K562 (cell line): ENCODE results near the gene LACTBL1. TPM values are rescaled to one million over a fixed set of nuclear protein-coding genes. Genes with fewer than 3 reads are reported as not detected.

ENCODE experiments used
- ATAC-seq: fragments of 200-7000 bp; cut with Tn5 transposase; 3 replicates; pipeline ENCODE4 v1.9.1; 2020; ENCODE audit warnings: moderate library complexity
- Bru-seq: library from RNA; stranded (reverse); fragments of 400-500 nt; gene quantifications from one replicate; lab custom pipeline; 2021; lab: Mats Ljungman, UMichigan
- BruChase-seq, 2 experiments: library from RNA; stranded (reverse); fragments of 400-500 nt; gene quantifications; one replicate each; lab custom pipeline; 2021; lab: Mats Ljungman, UMichigan
- BruUV-seq: library from RNA; stranded (reverse); fragments of 400-500 nt; replicated peaks from 2 replicates; lab custom pipeline; 2021; lab: Mats Ljungman, UMichigan
- CTCF ChIA-PET: fragments of 300-600 bp; formaldehyde crosslinking; extraction: SDS; loops from one replicate; lab custom pipeline; 2021; ENCODE audit warnings: low intra/inter-chr PET ratio; lab: Yijun Ruan, JAX
- POLR2A ChIA-PET: fragments of 300-600, 350-650 bp; sonication (Branson Sonifier 250); formaldehyde crosslinking; extraction: SDS; loops from one replicate; lab custom pipeline; 2021; ENCODE audit warnings: antibody characterized with exemption, inconsistent platforms; lab: Yijun Ruan, JAX
- DNase-seq, 4 experiments: peaks; one replicate each; pipeline versions ENCODE4 v3.0.0 to v3.0.0-alpha.2; 2011 to 2018; ENCODE audit warnings: low spot score in 3 of 4, mixed read lengths in 3 of 4; ENCODE audit errors: extremely low read depth in 1 of 4
- FAIRE-seq: peaks from 2 replicates; lab custom pipeline; 2011; peaks lifted over from hg19 to GRCh38; lab: Jason Lieb, UNC
- H2AFZ ChIP-seq: 2 replicates; pipeline ENCODE4 v1.6.0; 2011; ENCODE audit warnings: low read depth, low read length, control low read depth, inconsistent platforms
- H3K27ac ChIP-seq: fragments of 200-600 bp; 3 replicates; pipeline ENCODE4 v1.8.0; 2011; ENCODE audit warnings: low read depth, mild to moderate bottlenecking, control low read depth, inconsistent platforms, low read length, moderate library complexity, mixed read lengths; ENCODE audit errors: extremely low read depth
- H3K27me3 ChIP-seq, 2 experiments: fragments of 300-600 bp in 1 of 2; 2 replicates in 1 of 2; 3 replicates in 1 of 2; pipeline versions ENCODE4 v1.6.0 to v1.8.0; 2011; ENCODE audit warnings: inconsistent platforms in 2 of 2, low read length in 2 of 2, mild to moderate bottlenecking in 1 of 2, mixed read lengths in 1 of 2, moderate library complexity in 1 of 2; ENCODE audit not compliant: control insufficient read depth in 2 of 2, insufficient read depth in 2 of 2
- H3K36me3 ChIP-seq: fragments of 300-600 bp; 3 replicates; pipeline ENCODE4 v1.8.0; 2011; ENCODE audit warnings: mild to moderate bottlenecking, low read length, inconsistent platforms; ENCODE audit not compliant: control insufficient read depth, insufficient read depth
- H3K4me1 ChIP-seq, 2 experiments: fragments of 200-600 bp in 1 of 2; replicated peaks in 1 of 2; 2 replicates in 1 of 2; 3 replicates in 1 of 2; pipeline versions ENCODE4 v1.5.1 to v1.8.0; 2011; ENCODE audit warnings: inconsistent platforms in 2 of 2, low read length in 2 of 2, mild to moderate bottlenecking in 1 of 2, mixed read lengths in 1 of 2, moderate library complexity in 1 of 2; ENCODE audit not compliant: control insufficient read depth in 2 of 2, insufficient read depth in 2 of 2
- H3K4me2 ChIP-seq: 2 replicates; pipeline ENCODE4 v1.6.1; 2011; ENCODE audit warnings: low read length, control low read depth, inconsistent platforms, mixed read lengths; ENCODE audit not compliant: insufficient read depth
- H3K4me3 ChIP-seq: fragments of 200-600 bp; sonication (generic), shearing (Covaris generic); 2 replicates; pipeline ENCODE4 v1.5.1; 2016; ENCODE audit warnings: control low read depth, inconsistent platforms
- H3K79me2 ChIP-seq: fragments of 200-600 bp; 3 replicates; pipeline ENCODE4 v1.8.0; 2011; ENCODE audit warnings: low read length, inconsistent platforms; ENCODE audit not compliant: control insufficient read depth, insufficient read depth
- H3K9ac ChIP-seq, 2 experiments: 2 replicates each; pipeline versions ENCODE4 v1.6.0 to v1.6.1; 2011; ENCODE audit warnings: low read depth in 2 of 2, low read length in 2 of 2, control low read depth in 1 of 2, inconsistent platforms in 1 of 2, mild to moderate bottlenecking in 1 of 2, mixed read lengths in 1 of 2; ENCODE audit not compliant: insufficient read depth in 1 of 2
- H3K9me1 ChIP-seq: one replicate; pipeline ENCODE4 v1.6.0; 2011; ENCODE audit warnings: inconsistent platforms, mild to moderate bottlenecking, low read length, moderate library complexity; ENCODE audit not compliant: control insufficient read depth, insufficient read depth
- H3K9me3 ChIP-seq: replicated peaks from 2 replicates; pipeline ENCODE4 v1.5.1; 2011; ENCODE audit warnings: low read depth, low read length, inconsistent platforms; ENCODE audit not compliant: control insufficient read depth, insufficient read depth
- H4K20me1 ChIP-seq: replicated peaks from 2 replicates; pipeline ENCODE4 v1.6.1; 2011; ENCODE audit warnings: low read length, inconsistent platforms, mixed read lengths; ENCODE audit not compliant: control insufficient read depth, insufficient read depth
- FOXJ2 ChIP-seq: fragments of 200-800 bp; sonication (Bioruptor generic); IDR thresholded peaks from 2 replicates; pipeline ENCODE4 v1.6.1; 2016; ENCODE audit warnings: missing genetic modification characterization, missing compliant biosample characterization
- SP2 ChIP-seq: IDR thresholded peaks from 2 replicates; pipeline ENCODE4 v1.6.1; 2011; ENCODE audit warnings: mild to moderate bottlenecking, low read depth, low read length, moderate library complexity; ENCODE audit not compliant: poor library complexity, severe bottlenecking; ENCODE audit errors: extremely low read depth
- TFE3 ChIP-seq: fragments of 450-650 bp; formaldehyde crosslinking; IDR thresholded peaks from 2 replicates; pipeline ENCODE4 v1.4.0; 2020; ENCODE audit warnings: mild to moderate bottlenecking, mixed read lengths
- ZNF23 ChIP-seq: fragments of 250-450 bp; sonication (Bioruptor Pico); IDR thresholded peaks from 2 replicates; pipeline ENCODE4 v1.4.0; 2020; ENCODE audit warnings: mild to moderate bottlenecking
- ZNF707 ChIP-seq: fragments of 250-450 bp; sonication (Bioruptor Pico); conservative IDR thresholded peaks from 2 replicates; pipeline ENCODE4 v1.8.0; 2022; ENCODE audit warnings: inconsistent platforms, mild to moderate bottlenecking, moderate library complexity
- WGBS: fragments of 100-300 bp; shearing (Covaris generic); methylation state at CpG from one replicate; pipeline ENCODE4 v1.1.6; 2016; ENCODE audit warnings: low coverage, mixed read lengths; ENCODE audit not compliant: insufficient coverage; ENCODE audit errors: missing lambda C conversion rate; 5-methylcytosine and 5-hydroxymethylcytosine counted together
- in situ Hi-C: fragments of 300-500 bp; cut with MboI; formaldehyde crosslinking; loops from 4 replicates; pipeline ENCODE4 v1.15.0; 2018; ENCODE audit warnings: inconsistent platforms, mixed read lengths
- intact Hi-C: fragments of 100-400 bp; cut with micrococcal nuclease; formaldehyde crosslinking; loops from 2 replicates; pipeline ENCODE4 v1.14.2; 2022
- long read RNA-seq, 3 experiments: library from polyadenylated mRNA in 2 of 3; library from RNA in 1 of 3; unstranded in 2 of 3; stranded (forward) in 1 of 3; transcript quantifications; one replicate each; pipeline ENCODE4 v2.0.0, GENCODE V29; 2019 to 2022
- polyA minus RNA-seq, 3 experiments: library from RNA; depleted of rRNA, polyadenylated mRNA; stranded (reverse); fragments of >200 nt; gene quantifications; 2 replicates each; pipeline ENCODE4 v1.2.3, GENCODE V29; 2011
- polyA plus RNA-seq, 8 experiments: library from polyadenylated mRNA; depleted of rRNA in 4 of 8; stranded (reverse) in 5 of 8; unstranded in 3 of 8; fragments of >200 nt; fragmentation: Nextera tagmentation in 2 of 8; fragmentation: Illumina TruSeq in 1 of 8; extraction: Ambion mirVana in 2 of 8; extraction: Trizol in 1 of 8; gene quantifications; 2 replicates each; pipeline versions ENCODE4 v1.2.1 to v1.2.3, GENCODE V29; 2011 to 2014; ENCODE audit warnings: inconsistent platforms in 1 of 8, missing spikeins in 1 of 8
- total RNA-seq, 7 experiments: library from RNA; depleted of rRNA in 6 of 7; stranded (reverse); fragments of >200 nt in 6 of 7; fragmentation: Illumina TruSeq in 2 of 7; extraction: Trizol in 2 of 7; gene quantifications; 2 replicates each; pipeline versions ENCODE4 v1.2.1 to v1.2.3, GENCODE V29; 2011 to 2021; ENCODE audit warnings: low replicate concordance in 1 of 7
- TF ChIP-seq, protein P1 (sequence below): fragments of 250-450 bp; sonication (Bioruptor Pico); IDR thresholded peaks from 2 replicates; pipeline ENCODE4 v1.5.0; 2021

Gene LACTBL1, protein sequence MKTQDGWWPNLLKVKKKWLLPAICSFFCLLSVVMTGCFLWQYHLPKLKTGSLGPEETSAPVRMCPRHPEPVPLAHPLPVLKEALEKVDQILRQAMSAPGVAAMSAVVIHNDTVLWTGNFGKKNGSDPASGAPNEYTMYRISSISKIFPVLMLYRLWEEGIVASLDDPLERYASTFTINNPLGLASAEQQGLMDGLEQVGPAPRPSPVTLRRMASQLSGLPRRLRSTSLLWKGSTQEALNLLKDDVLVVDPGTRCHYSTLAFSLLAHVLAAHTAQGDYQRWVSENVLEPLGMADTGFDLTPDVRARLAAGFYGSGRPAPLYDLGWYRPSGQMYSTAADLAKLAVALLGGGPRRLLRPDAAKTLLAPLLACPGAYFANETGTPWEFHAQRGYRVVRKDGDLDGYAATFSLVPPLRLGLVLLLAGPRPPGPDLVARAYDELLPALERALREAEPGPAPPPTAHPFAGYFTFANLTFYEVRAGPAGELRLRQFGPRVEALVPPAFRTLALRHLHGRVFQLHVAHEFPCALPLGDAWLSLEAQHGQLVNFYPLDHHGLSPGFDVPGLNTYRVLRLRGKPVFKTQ
- not detected in 2 replicates for total RNA-seq (2011; cell fraction: chromatin; rRNA removed; ENCODE audit: low replicate concordance)
- total RNA-seq (2011; cell fraction: nucleolus; rRNA removed), result not detected in 2 replicates
- not detected in 2 replicates for total RNA-seq (2011; cell fraction: nucleoplasm; rRNA removed)
- total RNA-seq (2014; rRNA removed) (not detected in 2 replicates), total RNA-seq (2014; rRNA removed; fragmentation: Illumina TruSeq; extraction: Trizol) (not detected in 2 replicates), total RNA-seq (2015; rRNA removed; fragmentation: Illumina TruSeq; extraction: Trizol) (not detected in 2 replicates), total RNA-seq (2021) (not detected in 2 replicates), polyA plus RNA-seq (2011; rRNA removed) (not detected in 2 replicates), polyA plus RNA-seq (2014; fragmentation: Illumina TruSeq; extraction: Trizol) (not detected in 2 replicates), polyA plus RNA-seq (2014; fragmentation: Nextera tagmentation; extraction: Ambion mirVana) (not detected), polyA plus RNA-seq (2014; rRNA removed) (not detected in 2 replicates), polyA minus RNA-seq (2011; rRNA and poly(A)+ RNA removed) (not detected in 2 replicates), Bru-seq, nascent RNA (not detected), BruChase-seq, experiment 1, labeled RNA remaining after a 2-hour chase (not detected), BruChase-seq, experiment 2, labeled RNA remaining after a 6-hour chase (not detected)
- not detected in 2 replicates for polyA plus RNA-seq (2011; cell fraction: cytosol; rRNA removed)
- polyA plus RNA-seq (2011; cell fraction: nucleus; rRNA removed), result not detected in 2 replicates
- polyA plus RNA-seq (2012), result not detected in 2 replicates
- not detected in 2 replicates for polyA minus RNA-seq (2011; cell fraction: cytosol; rRNA and poly(A)+ RNA removed)
- polyA minus RNA-seq (2011; cell fraction: nucleus; rRNA and poly(A)+ RNA removed), result not detected in 2 replicates
- long read RNA-seq, experiment 1, result 0 reads
- long read RNA-seq, experiment 2, result 0 reads
- long read RNA-seq, experiment 3, result 0 reads

GRCh38 chr1:22972760-22973159, at the start of gene LACTBL1:
Gene LACTBL1 (minus strand): TSS chr1:22972866. CDS start chr1:22972316, 550 bp downstream.
- Histone ChIP-seq H3K79me2 (no peaks in the 10 kb centered on the region), H2AFZ (no peak within 1 kb of the TSS), H3K27ac (no peak within 1 kb of the TSS), H3K36me3 (no peaks in the 10 kb centered on the region), H3K9me1 (peaks cover 4% of the 10 kb centered on the region)
- no TSS peak for BruUV-seq
- DNase-seq, result no peak
- in situ Hi-C loops, result loop anchor here (10.0 kb wide), 2 partner anchors 122 to 562 kb away; partner anchors contain the start of gene E2F2
- CTCF ChIA-PET, result interaction anchor here (0.6 kb wide), 1 partner anchor 1033 kb away, joined by 3 read pairs; no protein-coding TSS in a partner anchor
- FAIRE-seq, result no peak
- POLR2A ChIA-PET, result interaction anchor here (1.1 kb wide), 1 partner anchor 59 kb away, joined by 4 read pairs; no protein-coding TSS in a partner anchor
- TF ChIP-seq TFE3 (CRISPR knock-in tag), result peak; percentile 53; the same call in 1 of the 2 replicates
- TF ChIP-seq, protein P1, sequence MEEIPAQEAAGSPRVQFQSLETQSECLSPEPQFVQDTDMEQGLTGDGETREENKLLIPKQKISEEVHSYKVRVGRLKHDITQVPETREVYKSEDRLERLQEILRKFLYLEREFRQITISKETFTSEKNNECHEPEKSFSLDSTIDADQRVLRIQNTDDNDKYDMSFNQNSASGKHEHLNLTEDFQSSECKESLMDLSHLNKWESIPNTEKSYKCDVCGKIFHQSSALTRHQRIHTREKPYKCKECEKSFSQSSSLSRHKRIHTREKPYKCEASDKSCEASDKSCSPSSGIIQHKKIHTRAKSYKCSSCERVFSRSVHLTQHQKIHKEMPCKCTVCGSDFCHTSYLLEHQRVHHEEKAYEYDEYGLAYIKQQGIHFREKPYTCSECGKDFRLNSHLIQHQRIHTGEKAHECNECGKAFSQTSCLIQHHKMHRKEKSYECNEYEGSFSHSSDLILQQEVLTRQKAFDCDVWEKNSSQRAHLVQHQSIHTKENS (CRISPR knock-in tag), result no peak
- no peak for TF ChIP-seq ZNF707 (CRISPR knock-in tag)
- TF ChIP-seq SP2, result no peak
- TF ChIP-seq ZNF23 (CRISPR knock-in tag), result no peak
- no peak for TF ChIP-seq FOXJ2 (tag)
- TF ChIP-seq, all 486 proteins: peak for 1
- no peaks in the 10 kb centered on the region for H3K9me3 ChIP-seq
- H4K20me1 ChIP-seq, result no peaks in the 10 kb centered on the region
- whole genome bisulfite sequencing, result 8% methylated on average over 5 of the region's 5 CpGs
- H3K27me3 ChIP-seq, result peaks cover 13 to 28% of the 10 kb centered on the region in 2 experiments
- intact Hi-C loops, result loop anchor here (10.0 kb wide), 1 partner anchor 562 kb away; the partner anchor contains the start of gene E2F2
- peaks cover 0 to 4% of the 10 kb centered on the region in 2 experiments; a peak in 2 of 5 replicates for H3K4me1 ChIP-seq
- no peak within 1 kb of the TSS for H3K9ac ChIP-seq
- no peak for ATAC-seq
- H3K4me2 ChIP-seq, result no peak within 1 kb of the TSS
- H3K4me3 ChIP-seq, result no peak within 1 kb of the TSS
